Measurements from ENCODE around the gene PPP2R3A.

DNA sequence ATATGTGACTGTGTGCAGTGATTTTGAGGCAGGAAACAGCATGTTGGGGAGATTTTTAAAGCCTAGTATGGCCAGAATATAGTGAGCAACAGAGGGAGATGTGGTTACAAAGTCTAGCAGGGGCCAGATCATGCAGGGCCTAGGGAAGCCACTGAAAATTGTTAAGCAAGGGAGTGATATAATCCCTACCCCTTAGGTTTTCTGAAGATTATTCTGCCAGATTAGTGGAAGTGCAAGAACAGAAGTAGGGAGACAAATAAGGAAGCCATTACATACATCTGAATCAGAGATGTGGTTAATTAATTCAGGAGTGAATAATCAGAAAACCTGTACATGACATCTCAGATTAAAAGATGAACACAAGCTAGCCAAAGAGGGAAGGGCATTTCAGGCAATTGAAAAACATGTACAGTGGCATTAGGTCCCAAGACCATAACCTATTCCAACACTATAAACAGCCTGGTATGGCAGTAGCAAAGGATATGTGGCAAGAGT, 175.8 kb downstream of the PPP2R3A start:
- TF ChIP-seq, protein P1, sequence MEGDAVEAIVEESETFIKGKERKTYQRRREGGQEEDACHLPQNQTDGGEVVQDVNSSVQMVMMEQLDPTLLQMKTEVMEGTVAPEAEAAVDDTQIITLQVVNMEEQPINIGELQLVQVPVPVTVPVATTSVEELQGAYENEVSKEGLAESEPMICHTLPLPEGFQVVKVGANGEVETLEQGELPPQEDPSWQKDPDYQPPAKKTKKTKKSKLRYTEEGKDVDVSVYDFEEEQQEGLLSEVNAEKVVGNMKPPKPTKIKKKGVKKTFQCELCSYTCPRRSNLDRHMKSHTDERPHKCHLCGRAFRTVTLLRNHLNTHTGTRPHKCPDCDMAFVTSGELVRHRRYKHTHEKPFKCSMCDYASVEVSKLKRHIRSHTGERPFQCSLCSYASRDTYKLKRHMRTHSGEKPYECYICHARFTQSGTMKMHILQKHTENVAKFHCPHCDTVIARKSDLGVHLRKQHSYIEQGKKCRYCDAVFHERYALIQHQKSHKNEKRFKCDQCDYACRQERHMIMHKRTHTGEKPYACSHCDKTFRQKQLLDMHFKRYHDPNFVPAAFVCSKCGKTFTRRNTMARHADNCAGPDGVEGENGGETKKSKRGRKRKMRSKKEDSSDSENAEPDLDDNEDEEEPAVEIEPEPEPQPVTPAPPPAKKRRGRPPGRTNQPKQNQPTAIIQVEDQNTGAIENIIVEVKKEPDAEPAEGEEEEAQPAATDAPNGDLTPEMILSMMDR (IDR thresholded peaks at IDR 0.05) = no peak
- TF ChIP-seq POLR2A (IDR thresholded peaks at IDR 0.05) (no peak), EP300 (IDR thresholded peaks at IDR 0.05; ENCODE audit: low read depth) (no peak), POLR2AphosphoS5 (IDR thresholded peaks at IDR 0.05) (no peak)

All from transverse colon (tissue), 4 donors.